ENCODE data around the gene ELOA. TPM values are rescaled to one million over a fixed set of nuclear protein-coding genes. Genes with fewer than 3 reads are reported as not detected.

Gene ELOA
- total and polyA plus RNA-seq, 2 of the 13 experiments (the other 11 are each of a cell fraction or from before 2014, with no cell fraction given): 14.2 to 28.5 TPM

DNA sequence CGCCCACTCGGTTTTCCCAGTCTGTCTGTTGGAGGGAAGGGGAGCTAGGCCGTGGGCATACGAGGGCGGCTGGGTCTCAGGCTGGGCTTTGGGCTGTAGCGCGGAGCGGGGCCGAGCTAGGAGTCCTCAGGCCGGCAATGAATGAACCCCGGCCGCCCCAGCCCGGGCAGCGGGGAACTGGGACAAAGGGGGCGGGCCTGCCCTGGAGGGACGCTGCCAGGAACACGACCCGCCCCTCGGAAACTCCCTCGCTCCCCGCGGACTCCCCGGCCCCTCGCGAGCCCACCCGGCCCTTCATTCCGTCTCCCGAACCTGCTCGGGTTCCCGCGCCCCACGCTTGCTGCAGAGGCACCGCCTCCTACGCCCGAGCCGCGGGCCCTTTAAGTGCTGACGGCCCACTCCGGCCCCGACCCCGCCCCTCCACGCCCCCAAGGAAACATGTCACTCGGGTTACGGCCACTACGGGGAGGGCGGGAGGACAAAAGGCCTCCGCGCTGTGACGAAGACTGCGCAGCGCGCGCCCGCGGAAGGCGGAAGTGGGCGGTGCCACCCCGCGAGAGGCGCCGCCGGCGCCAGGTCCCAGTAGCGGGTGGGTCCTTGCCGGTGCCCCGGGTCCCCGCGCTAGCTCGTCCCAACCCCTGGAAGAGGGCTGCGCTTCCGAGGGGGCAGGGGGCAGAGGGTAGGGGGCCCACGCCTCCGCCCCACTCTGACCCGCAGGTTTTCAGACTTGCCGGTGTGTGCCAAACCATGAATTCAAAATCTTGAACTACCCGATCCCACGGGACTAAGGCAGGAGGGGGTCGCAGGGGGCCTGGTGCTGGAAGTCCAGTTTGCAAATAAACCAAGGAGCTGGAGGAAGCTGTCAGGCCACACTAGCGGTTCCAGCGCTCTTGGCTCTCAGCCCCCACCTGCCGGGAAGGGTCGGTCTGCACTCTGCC lies 57.4 kb downstream of the ELOA start, which contains the start of gene GALE (continued):
- TF ChIP-seq YEATS2 (CRISPR knock-in tag; IDR thresholded peaks at IDR 0.05; ENCODE audit: borderline replicate concordance) (0 out of 2 replicates have a peak, but pooled peaks have one; percentile 46), ZNF225 (CRISPR knock-in tag; IDR thresholded peaks at IDR 0.05) (no peak; the same call in 1 of the 2 replicates), KDM4B (CRISPR knock-in tag; IDR thresholded peaks at IDR 0.05) (no peak; the same call in 1 of the 2 replicates), MEF2D (CRISPR knock-in tag; IDR thresholded peaks at IDR 0.05) (peak; percentile 67; the same call in 1 of the 2 replicates), KMT2A (CRISPR knock-in tag; IDR thresholded peaks at IDR 0.05) (peak; percentile 1; the same call in 1 of the 2 replicates), ZNF263 (CRISPR knock-in tag; IDR thresholded peaks at IDR 0.05) (no peak), SIX4 (CRISPR knock-in tag; IDR thresholded peaks at IDR 0.05) (peak; percentile 81; the same call in 1 of the 2 replicates), WIZ (CRISPR knock-in tag; IDR thresholded peaks at IDR 0.05) (0 out of 2 replicates have a peak, but pooled peaks have one; percentile 53), NR2F2 (IDR thresholded peaks at IDR 0.05; ENCODE audit: borderline replicate concordance, low read depth) (no peak), ZNF746 (CRISPR knock-in tag; IDR thresholded peaks at IDR 0.05) (peak; percentile 68; the same call in 1 of the 2 replicates), FOSL1 (CRISPR knock-in tag; IDR thresholded peaks at IDR 0.05; ENCODE audit: borderline replicate concordance) (no peak), ZNF883 (CRISPR knock-in tag; IDR thresholded peaks at IDR 0.05; ENCODE audit: not compliant biosample characterization) (peak; percentile 40), HCFC1 (IDR thresholded peaks at IDR 0.05; ENCODE audit: low read depth, low read length) (peak; percentile 59), ZNF605 (CRISPR knock-in tag; IDR thresholded peaks at IDR 0.05) (peak; percentile 80), MXD4 (CRISPR knock-in tag; IDR thresholded peaks at IDR 0.05) (no peak; the same call in 1 of the 2 replicates)
- TF ChIP-seq, protein P1, sequence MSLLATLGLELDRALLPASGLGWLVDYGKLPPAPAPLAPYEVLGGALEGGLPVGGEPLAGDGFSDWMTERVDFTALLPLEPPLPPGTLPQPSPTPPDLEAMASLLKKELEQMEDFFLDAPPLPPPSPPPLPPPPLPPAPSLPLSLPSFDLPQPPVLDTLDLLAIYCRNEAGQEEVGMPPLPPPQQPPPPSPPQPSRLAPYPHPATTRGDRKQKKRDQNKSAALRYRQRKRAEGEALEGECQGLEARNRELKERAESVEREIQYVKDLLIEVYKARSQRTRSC (CRISPR knock-in tag; IDR thresholded peaks at IDR 0.05; ENCODE audit: low read depth): no peak
- TF ChIP-seq, protein P2, sequence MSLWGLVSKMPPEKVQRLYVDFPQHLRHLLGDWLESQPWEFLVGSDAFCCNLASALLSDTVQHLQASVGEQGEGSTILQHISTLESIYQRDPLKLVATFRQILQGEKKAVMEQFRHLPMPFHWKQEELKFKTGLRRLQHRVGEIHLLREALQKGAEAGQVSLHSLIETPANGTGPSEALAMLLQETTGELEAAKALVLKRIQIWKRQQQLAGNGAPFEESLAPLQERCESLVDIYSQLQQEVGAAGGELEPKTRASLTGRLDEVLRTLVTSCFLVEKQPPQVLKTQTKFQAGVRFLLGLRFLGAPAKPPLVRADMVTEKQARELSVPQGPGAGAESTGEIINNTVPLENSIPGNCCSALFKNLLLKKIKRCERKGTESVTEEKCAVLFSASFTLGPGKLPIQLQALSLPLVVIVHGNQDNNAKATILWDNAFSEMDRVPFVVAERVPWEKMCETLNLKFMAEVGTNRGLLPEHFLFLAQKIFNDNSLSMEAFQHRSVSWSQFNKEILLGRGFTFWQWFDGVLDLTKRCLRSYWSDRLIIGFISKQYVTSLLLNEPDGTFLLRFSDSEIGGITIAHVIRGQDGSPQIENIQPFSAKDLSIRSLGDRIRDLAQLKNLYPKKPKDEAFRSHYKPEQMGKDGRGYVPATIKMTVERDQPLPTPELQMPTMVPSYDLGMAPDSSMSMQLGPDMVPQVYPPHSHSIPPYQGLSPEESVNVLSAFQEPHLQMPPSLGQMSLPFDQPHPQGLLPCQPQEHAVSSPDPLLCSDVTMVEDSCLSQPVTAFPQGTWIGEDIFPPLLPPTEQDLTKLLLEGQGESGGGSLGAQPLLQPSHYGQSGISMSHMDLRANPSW (CRISPR knock-in tag; IDR thresholded peaks at IDR 0.05; ENCODE audit: borderline replicate concordance): no peak; the same call in 1 of the 2 replicates
- TF ChIP-seq, protein P3, sequence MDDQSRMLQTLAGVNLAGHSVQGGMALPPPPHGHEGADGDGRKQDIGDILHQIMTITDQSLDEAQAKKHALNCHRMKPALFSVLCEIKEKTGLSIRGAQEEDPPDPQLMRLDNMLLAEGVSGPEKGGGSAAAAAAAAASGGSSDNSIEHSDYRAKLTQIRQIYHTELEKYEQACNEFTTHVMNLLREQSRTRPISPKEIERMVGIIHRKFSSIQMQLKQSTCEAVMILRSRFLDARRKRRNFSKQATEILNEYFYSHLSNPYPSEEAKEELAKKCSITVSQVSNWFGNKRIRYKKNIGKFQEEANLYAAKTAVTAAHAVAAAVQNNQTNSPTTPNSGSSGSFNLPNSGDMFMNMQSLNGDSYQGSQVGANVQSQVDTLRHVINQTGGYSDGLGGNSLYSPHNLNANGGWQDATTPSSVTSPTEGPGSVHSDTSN (CRISPR knock-in tag; IDR thresholded peaks at IDR 0.05; ENCODE audit: borderline replicate concordance): no peak
